Measurements from ENCODE around the gene EFCAB12. TPM values are rescaled to one million over a fixed set of nuclear protein-coding genes. Genes with fewer than 3 reads are reported as not detected.
A peak's percentile ranks its signal among the peaks of the same experiment; 100 is the strongest.

EFCAB12 gene
- total and polyA plus RNA-seq, 2 of the 13 experiments (the other 11 are each of a cell fraction or from before 2014, with no cell fraction given): 0.31 to 2.4 TPM

DNA sequence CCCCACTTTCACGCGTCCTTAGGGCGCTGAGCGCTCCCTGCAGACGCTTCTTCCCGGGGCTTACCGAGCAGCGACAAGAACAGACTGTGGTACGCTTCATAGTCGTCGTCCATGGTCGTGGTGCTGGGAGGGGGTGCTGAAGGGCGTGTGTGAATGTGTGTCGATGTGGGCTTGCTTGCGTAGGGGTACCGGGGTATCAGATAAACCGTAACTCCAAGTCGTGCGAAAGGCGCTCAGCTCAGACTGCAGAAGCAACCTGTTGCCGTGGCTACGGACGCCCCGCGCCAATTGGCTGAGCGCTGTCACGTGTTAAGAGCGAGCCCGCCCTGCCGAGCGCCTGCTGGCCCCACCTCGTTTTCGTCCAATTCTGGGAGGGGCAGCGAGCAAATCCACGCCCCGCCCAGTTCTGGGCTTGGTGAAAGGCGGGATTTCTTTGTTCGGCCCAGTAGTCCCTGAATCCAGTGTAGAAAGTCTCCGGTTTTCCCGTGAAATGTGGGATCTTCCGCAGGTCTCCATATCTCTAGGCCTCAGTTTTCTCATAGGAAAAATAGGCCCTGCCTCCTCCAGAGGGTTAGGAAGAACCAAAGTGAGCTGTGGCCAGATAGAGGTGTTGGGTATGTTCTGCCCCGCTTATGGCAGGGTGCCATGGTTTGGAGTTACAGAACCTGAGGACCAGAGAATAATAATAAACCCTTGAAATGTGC, at the start of gene EFCAB12 (continued):
- TF ChIP-seq, protein P1, sequence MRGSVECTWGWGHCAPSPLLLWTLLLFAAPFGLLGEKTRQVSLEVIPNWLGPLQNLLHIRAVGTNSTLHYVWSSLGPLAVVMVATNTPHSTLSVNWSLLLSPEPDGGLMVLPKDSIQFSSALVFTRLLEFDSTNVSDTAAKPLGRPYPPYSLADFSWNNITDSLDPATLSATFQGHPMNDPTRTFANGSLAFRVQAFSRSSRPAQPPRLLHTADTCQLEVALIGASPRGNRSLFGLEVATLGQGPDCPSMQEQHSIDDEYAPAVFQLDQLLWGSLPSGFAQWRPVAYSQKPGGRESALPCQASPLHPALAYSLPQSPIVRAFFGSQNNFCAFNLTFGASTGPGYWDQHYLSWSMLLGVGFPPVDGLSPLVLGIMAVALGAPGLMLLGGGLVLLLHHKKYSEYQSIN (CRISPR knock-in tag; IDR thresholded peaks at IDR 0.05; ENCODE audit: borderline replicate concordance): no peak
- TF ChIP-seq THYN1 (CRISPR knock-in tag; IDR thresholded peaks at IDR 0.05; ENCODE audit: borderline replicate concordance, low read depth): no peak
- TF ChIP-seq, protein P2, sequence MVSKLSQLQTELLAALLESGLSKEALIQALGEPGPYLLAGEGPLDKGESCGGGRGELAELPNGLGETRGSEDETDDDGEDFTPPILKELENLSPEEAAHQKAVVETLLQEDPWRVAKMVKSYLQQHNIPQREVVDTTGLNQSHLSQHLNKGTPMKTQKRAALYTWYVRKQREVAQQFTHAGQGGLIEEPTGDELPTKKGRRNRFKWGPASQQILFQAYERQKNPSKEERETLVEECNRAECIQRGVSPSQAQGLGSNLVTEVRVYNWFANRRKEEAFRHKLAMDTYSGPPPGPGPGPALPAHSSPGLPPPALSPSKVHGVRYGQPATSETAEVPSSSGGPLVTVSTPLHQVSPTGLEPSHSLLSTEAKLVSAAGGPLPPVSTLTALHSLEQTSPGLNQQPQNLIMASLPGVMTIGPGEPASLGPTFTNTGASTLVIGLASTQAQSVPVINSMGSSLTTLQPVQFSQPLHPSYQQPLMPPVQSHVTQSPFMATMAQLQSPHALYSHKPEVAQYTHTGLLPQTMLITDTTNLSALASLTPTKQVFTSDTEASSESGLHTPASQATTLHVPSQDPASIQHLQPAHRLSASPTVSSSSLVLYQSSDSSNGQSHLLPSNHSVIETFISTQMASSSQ (IDR thresholded peaks at IDR 0.05; ENCODE audit: low read depth): no peak
- TF ChIP-seq, protein P2 (CRISPR knock-in tag; IDR thresholded peaks at IDR 0.05; ENCODE audit: borderline replicate concordance): no peak
- TF ChIP-seq ATF1 (CRISPR knock-in tag; IDR thresholded peaks at IDR 0.05): no peak
- no peak for TF ChIP-seq ZNF34 (CRISPR knock-in tag; IDR thresholded peaks at IDR 0.05; ENCODE audit: borderline replicate concordance)
- 0 out of 2 replicates have a peak, but pooled peaks have one; percentile 49 for TF ChIP-seq HDAC1 (CRISPR knock-in tag; IDR thresholded peaks at IDR 0.05)
- TF ChIP-seq, protein P3, sequence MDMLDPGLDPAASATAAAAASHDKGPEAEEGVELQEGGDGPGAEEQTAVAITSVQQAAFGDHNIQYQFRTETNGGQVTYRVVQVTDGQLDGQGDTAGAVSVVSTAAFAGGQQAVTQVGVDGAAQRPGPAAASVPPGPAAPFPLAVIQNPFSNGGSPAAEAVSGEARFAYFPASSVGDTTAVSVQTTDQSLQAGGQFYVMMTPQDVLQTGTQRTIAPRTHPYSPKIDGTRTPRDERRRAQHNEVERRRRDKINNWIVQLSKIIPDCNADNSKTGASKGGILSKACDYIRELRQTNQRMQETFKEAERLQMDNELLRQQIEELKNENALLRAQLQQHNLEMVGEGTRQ (IDR thresholded peaks at IDR 0.05; ENCODE audit: low read depth, low read length): peak; percentile 82
- TF ChIP-seq, protein P3 (CRISPR knock-in tag; IDR thresholded peaks at IDR 0.05; ENCODE audit: borderline replicate concordance): peak; percentile 94; the same call in 1 of the 2 replicates
- TF ChIP-seq KLF12 (CRISPR knock-in tag; IDR thresholded peaks at IDR 0.05; ENCODE audit: borderline replicate concordance): 0 out of 2 replicates have a peak, but pooled peaks have one; percentile 57
- TF ChIP-seq, protein P4, sequence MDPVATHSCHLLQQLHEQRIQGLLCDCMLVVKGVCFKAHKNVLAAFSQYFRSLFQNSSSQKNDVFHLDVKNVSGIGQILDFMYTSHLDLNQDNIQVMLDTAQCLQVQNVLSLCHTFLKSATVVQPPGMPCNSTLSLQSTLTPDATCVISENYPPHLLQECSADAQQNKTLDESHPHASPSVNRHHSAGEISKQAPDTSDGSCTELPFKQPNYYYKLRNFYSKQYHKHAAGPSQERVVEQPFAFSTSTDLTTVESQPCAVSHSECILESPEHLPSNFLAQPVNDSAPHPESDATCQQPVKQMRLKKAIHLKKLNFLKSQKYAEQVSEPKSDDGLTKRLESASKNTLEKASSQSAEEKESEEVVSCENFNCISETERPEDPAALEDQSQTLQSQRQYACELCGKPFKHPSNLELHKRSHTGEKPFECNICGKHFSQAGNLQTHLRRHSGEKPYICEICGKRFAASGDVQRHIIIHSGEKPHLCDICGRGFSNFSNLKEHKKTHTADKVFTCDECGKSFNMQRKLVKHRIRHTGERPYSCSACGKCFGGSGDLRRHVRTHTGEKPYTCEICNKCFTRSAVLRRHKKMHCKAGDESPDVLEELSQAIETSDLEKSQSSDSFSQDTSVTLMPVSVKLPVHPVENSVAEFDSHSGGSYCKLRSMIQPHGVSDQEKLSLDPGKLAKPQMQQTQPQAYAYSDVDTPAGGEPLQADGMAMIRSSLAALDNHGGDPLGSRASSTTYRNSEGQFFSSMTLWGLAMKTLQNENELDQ (CRISPR knock-in tag; IDR thresholded peaks at IDR 0.05; ENCODE audit: borderline replicate concordance): no peak
- TF ChIP-seq RARG (CRISPR knock-in tag; IDR thresholded peaks at IDR 0.05; ENCODE audit: low read depth): no peak
- no peak for TF ChIP-seq ZNF274 (CRISPR knock-in tag; IDR thresholded peaks at IDR 0.05)
- TF ChIP-seq, protein P5, sequence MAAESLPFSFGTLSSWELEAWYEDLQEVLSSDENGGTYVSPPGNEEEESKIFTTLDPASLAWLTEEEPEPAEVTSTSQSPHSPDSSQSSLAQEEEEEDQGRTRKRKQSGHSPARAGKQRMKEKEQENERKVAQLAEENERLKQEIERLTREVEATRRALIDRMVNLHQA (CRISPR knock-in tag; IDR thresholded peaks at IDR 0.05): no peak
- TF ChIP-seq, protein P6, sequence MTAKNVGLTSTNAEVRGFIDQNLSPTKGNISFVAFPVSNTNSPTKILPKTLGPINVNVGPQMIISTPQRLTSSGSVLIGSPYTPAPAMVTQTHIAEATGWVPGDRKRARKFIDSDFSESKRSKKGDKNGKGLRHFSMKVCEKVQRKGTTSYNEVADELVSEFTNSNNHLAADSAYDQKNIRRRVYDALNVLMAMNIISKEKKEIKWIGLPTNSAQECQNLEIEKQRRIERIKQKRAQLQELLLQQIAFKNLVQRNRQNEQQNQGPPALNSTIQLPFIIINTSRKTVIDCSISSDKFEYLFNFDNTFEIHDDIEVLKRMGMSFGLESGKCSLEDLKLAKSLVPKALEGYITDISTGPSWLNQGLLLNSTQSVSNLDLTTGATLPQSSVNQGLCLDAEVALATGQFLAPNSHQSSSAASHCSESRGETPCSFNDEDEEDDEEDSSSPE (CRISPR knock-in tag; IDR thresholded peaks at IDR 0.05): peak; percentile 75
- no peak for TF ChIP-seq NR1H2 (CRISPR knock-in tag; IDR thresholded peaks at IDR 0.05; ENCODE audit: borderline replicate concordance, low read depth)
- peak; percentile 88 for TF ChIP-seq KDM2A (CRISPR knock-in tag; IDR thresholded peaks at IDR 0.05; ENCODE audit: borderline replicate concordance, low read depth)

Data from HepG2 (cell line).